PC-9 (cell line): Measurements from ENCODE around the gene ESPNL. TPM values are rescaled to one million over a fixed set of nuclear protein-coding genes. Genes with fewer than 3 reads are reported as not detected.

ENCODE experiments used
- BruUV-seq: library from RNA; stranded (reverse); fragments of 400-500 nt; replicated peaks from 2 replicates; lab custom pipeline; 2021; lab: Mats Ljungman, UMichigan
- CTCF ChIA-PET: fragments of 300-600 bp; sonication (Branson Sonifier 250); formaldehyde crosslinking; loops from one replicate; lab custom pipeline; 2022; ENCODE audit warnings: antibody characterized with exemption; lab: Charles Lee
- POLR2A ChIA-PET: fragments of 300-600 bp; sonication (Branson Sonifier 250); formaldehyde crosslinking; loops from one replicate; lab custom pipeline; 2022; ENCODE audit warnings: antibody characterized with exemption; ENCODE audit not compliant: unreplicated experiment; lab: Charles Lee
- DNase-seq, 2 experiments: peaks; one replicate each; pipeline versions ENCODE4 v3.0.0 to v3.0.0-alpha.2; 2015 to 2022; ENCODE audit warnings: mixed read lengths in 1 of 2
- H2AFZ ChIP-seq: fragments of 200-600 bp; sonication (generic); 2 replicates; pipeline ENCODE4 v1.8.1; 2017; ENCODE audit warnings: antibody characterized with exemption
- H3F3A ChIP-seq: fragments of 200-600 bp; sonication (generic); 2 replicates; pipeline ENCODE4 v1.8.1; 2017; ENCODE audit warnings: antibody characterized with exemption, mild to moderate bottlenecking, low read depth; ENCODE audit not compliant: insufficient read depth
- H3K27ac ChIP-seq: fragments of 200-600 bp; sonication (generic); 2 replicates; pipeline ENCODE4 v1.6.1; 2016; ENCODE audit warnings: mixed run types
- H3K27me3 ChIP-seq: fragments of 200-600 bp; sonication (generic); 2 replicates; pipeline ENCODE4 v1.6.1; 2016; ENCODE audit warnings: low read depth, mixed run types; ENCODE audit not compliant: insufficient read depth
- H3K36me3 ChIP-seq: fragments of 200-600 bp; sonication (generic); 2 replicates; pipeline ENCODE4 v1.6.1; 2016; ENCODE audit warnings: low read depth, mixed run types
- H3K4me1 ChIP-seq: fragments of 200-600 bp; sonication (generic); replicated peaks from 2 replicates; pipeline ENCODE4 v1.6.1; 2016; ENCODE audit warnings: mixed run types; ENCODE audit not compliant: insufficient read depth
- H3K4me2 ChIP-seq: fragments of 200-600 bp; sonication (generic); 2 replicates; pipeline ENCODE4 v1.6.1; 2017; ENCODE audit warnings: mixed run types
- H3K4me3 ChIP-seq: fragments of 200-600 bp; sonication (generic); 2 replicates; pipeline ENCODE4 v1.6.1; 2016; ENCODE audit warnings: mixed run types
- H3K79me2 ChIP-seq: fragments of 200-600 bp; sonication (generic); 2 replicates; pipeline ENCODE4 v1.6.1; 2017; ENCODE audit warnings: low read depth, mixed run types
- H3K9me2 ChIP-seq: fragments of 200-600 bp; sonication (generic); 2 replicates; pipeline ENCODE4 v1.8.1; 2017; ENCODE audit warnings: mild to moderate bottlenecking; ENCODE audit not compliant: insufficient read depth
- H3K9me3 ChIP-seq: fragments of 200-600 bp; sonication (generic); 2 replicates; pipeline ENCODE4 v1.8.1; 2016; ENCODE audit warnings: low read depth; ENCODE audit not compliant: insufficient read depth
- H4K20me1 ChIP-seq: fragments of 200-600 bp; sonication (generic); 2 replicates; pipeline ENCODE4 v1.8.1; 2017; ENCODE audit not compliant: insufficient read depth
- EZH2 ChIP-seq: fragments of 200-600 bp; sonication (generic); IDR thresholded peaks from 2 replicates; pipeline ENCODE4 v1.8.0; 2017; ENCODE audit warnings: antibody characterized with exemption, low read depth
- intact Hi-C: fragments of 100-400 bp; cut with micrococcal nuclease; formaldehyde crosslinking; loops from one replicate; pipeline ENCODE4 v1.10.0; 2022; ENCODE audit not compliant: unreplicated experiment
- total RNA-seq: library from RNA; stranded (reverse); gene quantifications from 2 replicates; pipeline ENCODE4 v1.2.3, GENCODE V29; 2021
- TF ChIP-seq, protein P1 (sequence below): fragments of 200-600 bp; sonication (generic); conservative IDR thresholded peaks from 2 replicates; pipeline ENCODE4 v1.6.1; 2017; ENCODE audit warnings: mixed run types, antibody characterized with exemption, mild to moderate bottlenecking, moderate library complexity

The ESPNL gene
- total RNA-seq, 1 experiment from 2014 or later, result 1.1 TPM

DNA sequence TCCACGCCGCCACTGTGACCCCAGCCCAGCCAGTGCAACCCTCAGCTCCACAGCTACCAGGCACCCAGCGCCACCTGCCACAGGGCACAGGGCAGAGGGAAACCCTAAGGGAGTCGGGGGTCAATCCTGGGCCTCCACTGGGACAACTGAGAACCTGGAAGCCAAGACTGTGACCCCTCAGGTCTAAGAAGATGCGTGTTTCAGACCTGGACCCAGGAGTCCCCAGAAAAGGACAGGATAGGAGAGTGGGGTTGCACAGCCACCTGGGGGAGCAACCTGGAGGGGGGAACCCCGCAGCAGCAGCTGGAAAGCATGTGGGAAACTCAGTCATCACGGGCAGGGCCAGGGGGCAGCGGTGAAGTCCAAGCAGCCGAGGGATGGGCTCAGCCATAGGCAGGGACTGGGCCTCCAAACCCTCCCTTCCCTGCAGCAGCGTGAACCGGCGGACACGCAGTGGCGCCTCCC lies 4.1 kb downstream of the ESPNL start:
- peaks cover 2% of the 10 kb centered on the region for H3F3A ChIP-seq
- no peak overlapping the region for H2AFZ ChIP-seq
- no peaks in the 10 kb centered on the region for H3K79me2 ChIP-seq
- ChIA-PET CTCF (interaction anchor here (0.6 kb wide), 1 partner anchor 279 kb away, joined by 3 read pairs; no protein-coding TSS in a partner anchor), POLR2A (no interaction called here)
- no peak overlapping the region for H3K4me2 ChIP-seq
- H3K9me3 ChIP-seq, result no peaks in the 10 kb centered on the region
- no peaks in the 10 kb centered on the region for H4K20me1 ChIP-seq
- no peaks in the 10 kb centered on the region for H3K9me2 ChIP-seq
- intact Hi-C loops, result no loop called here
- DNase-seq, result no peak
- no peaks in the 10 kb centered on the region for H3K36me3 ChIP-seq
- no TSS peak for BruUV-seq
- H3K4me1 ChIP-seq, result 0 out of 2 replicates have a peak, but pooled peaks cover 10% of the 10 kb centered on the region
- TF ChIP-seq EZH2, result no peak
- TF ChIP-seq, protein P1, sequence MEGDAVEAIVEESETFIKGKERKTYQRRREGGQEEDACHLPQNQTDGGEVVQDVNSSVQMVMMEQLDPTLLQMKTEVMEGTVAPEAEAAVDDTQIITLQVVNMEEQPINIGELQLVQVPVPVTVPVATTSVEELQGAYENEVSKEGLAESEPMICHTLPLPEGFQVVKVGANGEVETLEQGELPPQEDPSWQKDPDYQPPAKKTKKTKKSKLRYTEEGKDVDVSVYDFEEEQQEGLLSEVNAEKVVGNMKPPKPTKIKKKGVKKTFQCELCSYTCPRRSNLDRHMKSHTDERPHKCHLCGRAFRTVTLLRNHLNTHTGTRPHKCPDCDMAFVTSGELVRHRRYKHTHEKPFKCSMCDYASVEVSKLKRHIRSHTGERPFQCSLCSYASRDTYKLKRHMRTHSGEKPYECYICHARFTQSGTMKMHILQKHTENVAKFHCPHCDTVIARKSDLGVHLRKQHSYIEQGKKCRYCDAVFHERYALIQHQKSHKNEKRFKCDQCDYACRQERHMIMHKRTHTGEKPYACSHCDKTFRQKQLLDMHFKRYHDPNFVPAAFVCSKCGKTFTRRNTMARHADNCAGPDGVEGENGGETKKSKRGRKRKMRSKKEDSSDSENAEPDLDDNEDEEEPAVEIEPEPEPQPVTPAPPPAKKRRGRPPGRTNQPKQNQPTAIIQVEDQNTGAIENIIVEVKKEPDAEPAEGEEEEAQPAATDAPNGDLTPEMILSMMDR, result no peak
- no peak overlapping the region for H3K27ac ChIP-seq
- no peak overlapping the region for H3K4me3 ChIP-seq
- no peaks in the 10 kb centered on the region for H3K27me3 ChIP-seq

DNA sequence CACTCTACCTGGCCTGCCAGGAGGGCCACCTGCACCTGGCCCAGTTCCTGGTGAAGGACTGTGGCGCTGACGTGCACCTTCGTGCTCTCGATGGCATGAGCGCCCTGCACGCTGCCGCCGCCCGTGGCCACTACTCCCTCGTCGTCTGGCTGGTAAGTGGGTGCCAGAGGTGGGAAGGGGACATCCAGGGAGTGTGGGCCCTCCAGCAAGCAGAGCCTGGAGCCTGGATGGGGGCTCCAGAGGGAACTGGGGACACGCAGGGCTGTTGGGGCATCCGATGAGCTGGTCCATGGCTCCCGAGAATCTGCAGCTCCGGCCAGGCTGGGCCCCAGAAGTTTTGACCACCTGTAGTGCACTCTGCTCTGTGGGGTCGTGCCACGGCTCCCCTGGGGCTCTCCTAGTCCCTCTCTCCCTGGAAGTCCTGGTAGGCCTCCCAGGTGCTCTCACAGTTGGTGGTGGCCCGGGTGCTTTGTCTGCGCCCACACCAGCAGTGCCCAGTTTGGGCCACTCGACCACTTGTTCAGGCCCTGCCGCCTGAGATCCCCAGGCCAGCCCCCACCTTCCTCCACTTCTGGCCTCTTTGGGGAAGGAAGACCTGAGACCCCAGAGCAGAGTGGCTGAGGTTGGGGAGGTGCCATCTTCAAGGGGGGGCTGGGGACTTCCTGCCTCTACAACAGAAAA lies 4.7 kb downstream of the ESPNL start:
- ChIA-PET POLR2A (no interaction called here), CTCF (interaction anchor here (0.6 kb wide), 1 partner anchor 279 kb away, joined by 3 read pairs; no protein-coding TSS in a partner anchor)
- Histone ChIP-seq H3F3A (peaks cover 3% of the 10 kb centered on the region), H3K36me3 (no peaks in the 10 kb centered on the region), H3K27ac (no peak overlapping the region), H3K79me2 (no peaks in the 10 kb centered on the region), H3K27me3 (no peaks in the 10 kb centered on the region), H2AFZ (no peak overlapping the region), H3K4me1 (0 out of 2 replicates have a peak, but pooled peaks cover 8% of the 10 kb centered on the region), H3K9me2 (no peaks in the 10 kb centered on the region), H3K4me3 (no peak overlapping the region), H3K9me3 (no peaks in the 10 kb centered on the region), H4K20me1 (no peaks in the 10 kb centered on the region), H3K4me2 (no peak overlapping the region)
- TF ChIP-seq, protein P1, result no peak
- no peak for DNase-seq
- no TSS peak for BruUV-seq
- intact Hi-C loops, result no loop called here

DNA sequence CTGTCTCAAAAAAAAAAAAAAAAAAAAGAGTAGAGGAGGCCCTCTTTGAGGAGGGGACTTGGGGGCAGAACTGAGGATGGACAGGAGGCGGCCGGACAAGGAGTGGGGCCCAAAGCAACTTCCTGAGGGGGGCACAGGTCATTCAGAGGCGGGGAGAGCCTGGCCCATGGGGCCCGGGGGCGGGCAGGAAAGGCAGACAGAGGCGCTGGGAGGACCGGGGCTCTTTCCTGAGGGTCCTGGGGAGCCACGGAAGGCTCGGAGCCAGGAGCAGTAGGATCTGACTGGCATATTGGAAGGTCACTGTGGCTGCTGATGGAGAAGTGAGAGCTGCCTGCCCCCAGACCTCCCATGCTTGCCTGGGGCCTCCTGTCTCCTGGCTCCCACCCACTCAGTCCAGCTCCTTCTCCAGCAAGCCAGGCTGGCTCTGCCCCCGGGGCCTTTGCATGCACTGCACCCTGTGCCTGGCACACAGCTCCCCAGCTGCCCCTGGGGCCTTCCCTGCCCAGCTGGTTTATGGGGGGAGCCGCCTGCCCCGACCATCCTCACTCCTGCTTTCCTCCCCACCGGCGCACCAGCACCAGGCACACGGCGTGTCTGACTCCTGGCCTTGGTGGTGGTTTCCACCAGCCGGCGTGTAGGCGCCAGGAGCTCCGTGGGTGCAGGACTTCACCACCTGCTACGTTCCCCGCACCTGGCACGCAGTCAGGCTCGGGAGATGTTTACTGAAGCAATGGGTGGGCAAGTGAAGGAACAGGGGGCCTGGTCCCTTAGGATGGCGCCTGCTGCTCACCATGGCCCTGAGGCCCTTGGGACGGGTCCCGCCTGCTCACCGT lies 5.6 kb downstream of the ESPNL start:
- ChIA-PET CTCF (no interaction called here), POLR2A (no interaction called here)
- H3K79me2 ChIP-seq, result no peaks in the 10 kb centered on the region
- H3K36me3 ChIP-seq, result no peaks in the 10 kb centered on the region
- no TSS peak for BruUV-seq
- intact Hi-C loops, result no loop called here
- no peak overlapping the region for H2AFZ ChIP-seq
- no peak overlapping the region for H3K4me3 ChIP-seq
- H3K9me2 ChIP-seq, result no peaks in the 10 kb centered on the region
- H3F3A ChIP-seq, result peaks cover 3% of the 10 kb centered on the region
- H3K27ac ChIP-seq, result no peak overlapping the region
- H3K4me1 ChIP-seq, result 0 out of 2 replicates have a peak, but pooled peaks cover 8% of the 10 kb centered on the region
- TF ChIP-seq EZH2, result no peak
- TF ChIP-seq, protein P1, result no peak
- no peaks in the 10 kb centered on the region for H4K20me1 ChIP-seq
- H3K4me2 ChIP-seq, result no peak overlapping the region
- no peaks in the 10 kb centered on the region for H3K9me3 ChIP-seq
- H3K27me3 ChIP-seq, result no peaks in the 10 kb centered on the region
- DNase-seq, result no peak
